Lower leg skin (tissue), 3 donors: ENCODE data around the gene LUZP1.

Experiments used
- POLR2A ChIP-seq, 2 donors: fragments of 450-650 bp; IDR thresholded peaks; one replicate each; pipeline ENCODE4 v1.6.1; 2016 to 2017; ENCODE audit warnings: antibody characterized with exemption in 2 of 2, mild to moderate bottlenecking in 1 of 2, moderate library complexity in 1 of 2
- TF ChIP-seq, protein P1 (sequence below), 3 donors: fragments of 450-650 bp; IDR thresholded peaks; one replicate each; pipeline ENCODE4 v1.5.1; 2016; ENCODE audit warnings: antibody characterized with exemption in 3 of 3, mild to moderate bottlenecking in 3 of 3, moderate library complexity in 2 of 3

DNA sequence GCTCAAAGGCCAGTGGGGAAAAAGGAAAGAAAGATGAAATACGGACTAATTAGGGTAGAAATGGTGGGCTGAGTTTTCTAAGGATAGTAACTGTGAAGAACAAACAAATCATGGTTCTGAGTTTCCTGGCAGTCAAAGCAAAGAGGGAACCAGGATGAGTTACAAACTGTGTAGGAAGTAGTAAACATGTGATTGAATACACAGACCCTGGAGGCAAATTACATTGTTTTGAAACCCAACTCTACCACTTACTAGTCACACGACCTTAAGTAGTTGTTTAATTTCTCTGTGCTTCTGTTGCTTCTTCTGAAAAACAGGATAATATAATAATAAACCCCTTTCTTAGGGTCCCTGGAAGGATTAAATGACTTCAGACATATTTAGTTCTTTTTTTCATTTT is 11.2 kb upstream of the LUZP1 start:
- TF ChIP-seq, protein P1, sequence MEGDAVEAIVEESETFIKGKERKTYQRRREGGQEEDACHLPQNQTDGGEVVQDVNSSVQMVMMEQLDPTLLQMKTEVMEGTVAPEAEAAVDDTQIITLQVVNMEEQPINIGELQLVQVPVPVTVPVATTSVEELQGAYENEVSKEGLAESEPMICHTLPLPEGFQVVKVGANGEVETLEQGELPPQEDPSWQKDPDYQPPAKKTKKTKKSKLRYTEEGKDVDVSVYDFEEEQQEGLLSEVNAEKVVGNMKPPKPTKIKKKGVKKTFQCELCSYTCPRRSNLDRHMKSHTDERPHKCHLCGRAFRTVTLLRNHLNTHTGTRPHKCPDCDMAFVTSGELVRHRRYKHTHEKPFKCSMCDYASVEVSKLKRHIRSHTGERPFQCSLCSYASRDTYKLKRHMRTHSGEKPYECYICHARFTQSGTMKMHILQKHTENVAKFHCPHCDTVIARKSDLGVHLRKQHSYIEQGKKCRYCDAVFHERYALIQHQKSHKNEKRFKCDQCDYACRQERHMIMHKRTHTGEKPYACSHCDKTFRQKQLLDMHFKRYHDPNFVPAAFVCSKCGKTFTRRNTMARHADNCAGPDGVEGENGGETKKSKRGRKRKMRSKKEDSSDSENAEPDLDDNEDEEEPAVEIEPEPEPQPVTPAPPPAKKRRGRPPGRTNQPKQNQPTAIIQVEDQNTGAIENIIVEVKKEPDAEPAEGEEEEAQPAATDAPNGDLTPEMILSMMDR (IDR thresholded peaks at IDR 0.05), result no peak
- no peak for TF ChIP-seq POLR2A (IDR thresholded peaks at IDR 0.05)
